DND-41 (cell line): ENCODE measurements around the gene MID2.

Experiments used
- EZH2 ChIP-seq: IDR thresholded peaks from 3 replicates; pipeline ENCODE4 v1.6.1; 2012; ENCODE audit warnings: borderline replicate concordance, low read depth, mild to moderate bottlenecking, moderate library complexity, low read length, inconsistent platforms; ENCODE audit not compliant: severe bottlenecking
- TF ChIP-seq, protein P1 (sequence below): IDR thresholded peaks from 2 replicates; pipeline ENCODE4 v1.5.1; 2012; ENCODE audit warnings: borderline replicate concordance, low read length, moderate library complexity, mild to moderate bottlenecking; ENCODE audit not compliant: poor library complexity, severe bottlenecking; ENCODE audit errors: extremely low read depth

DNA sequence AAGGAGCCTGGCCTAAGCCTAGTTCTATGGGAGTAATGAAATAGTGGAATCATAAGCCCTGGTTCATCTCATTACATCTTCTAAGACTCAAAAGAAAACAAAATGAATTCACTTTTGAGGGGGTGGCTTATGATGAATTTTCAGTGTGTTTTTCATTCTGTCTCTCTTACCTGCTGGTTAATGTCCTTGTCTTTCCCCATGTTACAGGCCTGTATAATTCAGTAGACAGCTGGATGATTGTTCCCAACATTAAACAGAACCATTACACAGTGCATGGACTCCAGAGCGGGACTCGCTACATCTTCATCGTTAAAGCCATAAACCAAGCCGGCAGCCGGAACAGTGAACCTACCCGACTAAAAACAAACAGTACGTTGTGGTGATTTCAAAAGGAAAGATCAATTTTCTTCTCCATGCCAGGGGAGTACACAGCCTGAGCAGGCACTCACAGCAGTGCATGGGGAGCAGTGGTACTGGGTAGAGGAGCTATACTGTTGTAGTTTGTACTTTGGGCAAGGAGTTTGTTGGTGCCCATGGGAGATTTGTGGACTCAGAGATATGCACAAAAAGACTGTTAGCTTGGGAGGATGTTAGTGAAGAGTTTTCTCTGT, 98.6 kb downstream of the MID2 start:
- TF ChIP-seq, protein P1, sequence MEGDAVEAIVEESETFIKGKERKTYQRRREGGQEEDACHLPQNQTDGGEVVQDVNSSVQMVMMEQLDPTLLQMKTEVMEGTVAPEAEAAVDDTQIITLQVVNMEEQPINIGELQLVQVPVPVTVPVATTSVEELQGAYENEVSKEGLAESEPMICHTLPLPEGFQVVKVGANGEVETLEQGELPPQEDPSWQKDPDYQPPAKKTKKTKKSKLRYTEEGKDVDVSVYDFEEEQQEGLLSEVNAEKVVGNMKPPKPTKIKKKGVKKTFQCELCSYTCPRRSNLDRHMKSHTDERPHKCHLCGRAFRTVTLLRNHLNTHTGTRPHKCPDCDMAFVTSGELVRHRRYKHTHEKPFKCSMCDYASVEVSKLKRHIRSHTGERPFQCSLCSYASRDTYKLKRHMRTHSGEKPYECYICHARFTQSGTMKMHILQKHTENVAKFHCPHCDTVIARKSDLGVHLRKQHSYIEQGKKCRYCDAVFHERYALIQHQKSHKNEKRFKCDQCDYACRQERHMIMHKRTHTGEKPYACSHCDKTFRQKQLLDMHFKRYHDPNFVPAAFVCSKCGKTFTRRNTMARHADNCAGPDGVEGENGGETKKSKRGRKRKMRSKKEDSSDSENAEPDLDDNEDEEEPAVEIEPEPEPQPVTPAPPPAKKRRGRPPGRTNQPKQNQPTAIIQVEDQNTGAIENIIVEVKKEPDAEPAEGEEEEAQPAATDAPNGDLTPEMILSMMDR = no peak
- TF ChIP-seq EZH2 = no peak
